HL-60 (cell line): Measurements from ENCODE around the gene ERBB2.

Experiments used
- DNase-seq, 2 experiments: peaks; one replicate each; pipeline ENCODE4 v3.0.0-alpha.2; 2010 to 2020; ENCODE audit warnings: low read depth in 1 of 2, low spot score in 1 of 2
- H3K27ac ChIP-seq: fragments of 250-450 bp; sonication (Bioruptor Pico); replicated peaks from 2 replicates; pipeline ENCODE4 v1.5.1; 2020; ENCODE audit warnings: mild to moderate bottlenecking, moderate library complexity
- H3K27me3 ChIP-seq: fragments of 250-450 bp; sonication (Bioruptor Pico); 2 replicates; pipeline ENCODE4 v1.5.1; 2021; ENCODE audit warnings: mild to moderate bottlenecking, moderate library complexity; ENCODE audit not compliant: insufficient read depth, poor library complexity, severe bottlenecking
- H3K4me3 ChIP-seq: replicated peaks from 2 replicates; pipeline ENCODE4 v1.5.1; 2011; ENCODE audit warnings: mild to moderate bottlenecking, control low read depth, low read length; ENCODE audit not compliant: insufficient read depth
- GABPA ChIP-seq: IDR thresholded peaks from 2 replicates; pipeline ENCODE4 v1.6.1; 2012; ENCODE audit warnings: low read depth
- POLR2AphosphoS5 ChIP-seq: IDR thresholded peaks from 2 replicates; pipeline ENCODE4 v1.6.1; 2012; ENCODE audit warnings: low read depth
- SPI1 ChIP-seq: IDR thresholded peaks from 2 replicates; pipeline ENCODE4 v1.6.1; 2012; ENCODE audit warnings: low read depth, mild to moderate bottlenecking, borderline replicate concordance
- TF ChIP-seq, protein P1 (sequence below): IDR thresholded peaks from 2 replicates; pipeline ENCODE4 v1.6.1; 2012; ENCODE audit warnings: low read depth; ENCODE audit not compliant: insufficient replicate concordance
- TF ChIP-seq, protein P2 (sequence below): IDR thresholded peaks from one replicate; pipeline ENCODE4 v1.5.1; 2011; ENCODE audit warnings: low read length, control low read depth, inconsistent platforms; ENCODE audit not compliant: insufficient read depth

ERBB2 gene

DNA sequence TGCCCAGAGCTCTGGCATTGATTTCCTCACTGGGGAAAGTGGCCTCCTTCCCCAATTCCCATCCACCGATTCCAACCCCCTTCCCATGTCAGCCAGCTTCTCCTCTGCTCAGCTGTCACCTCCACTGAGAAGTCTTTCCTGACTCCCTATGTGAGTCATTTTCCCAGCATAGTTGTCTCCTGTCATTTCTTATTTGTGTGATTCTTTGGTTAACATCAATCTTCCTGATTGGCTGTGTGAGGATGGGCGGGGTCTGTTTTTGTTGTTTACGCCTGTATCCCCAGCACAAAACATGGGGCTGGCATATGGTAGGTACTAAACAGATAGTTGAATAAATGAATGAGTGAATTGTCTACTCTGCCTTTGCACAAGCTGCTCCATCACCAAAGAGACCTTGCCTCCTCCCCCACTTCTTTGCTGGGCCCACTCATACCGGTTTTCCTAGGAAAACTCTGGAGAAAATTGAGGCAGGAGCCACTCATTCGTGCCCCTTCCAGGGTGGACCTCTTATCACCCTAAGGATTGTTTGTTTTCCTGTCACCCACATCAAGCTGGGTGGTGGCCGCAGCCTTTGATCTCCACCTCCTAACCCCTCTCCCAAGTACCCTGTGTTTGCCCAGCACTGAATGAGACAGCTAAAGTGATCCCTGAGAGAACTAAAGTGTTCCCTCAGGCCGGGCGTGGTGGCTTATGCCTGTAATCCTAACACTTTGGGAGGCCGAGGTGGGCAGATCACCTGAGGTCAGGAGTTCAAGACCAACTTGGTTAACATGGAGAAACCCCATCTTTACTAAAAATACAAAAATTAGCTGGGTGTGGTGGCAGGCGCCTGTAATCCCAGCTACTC is 36.7 kb downstream of the ERBB2 start:
- DNase-seq: no peak
- Histone ChIP-seq H3K27ac (no peak overlapping the region), H3K27me3 (peaks cover 49% of the 10 kb centered on the region), H3K4me3 (no peak overlapping the region)
- no peak for TF ChIP-seq POLR2AphosphoS5
- TF ChIP-seq, protein P1, sequence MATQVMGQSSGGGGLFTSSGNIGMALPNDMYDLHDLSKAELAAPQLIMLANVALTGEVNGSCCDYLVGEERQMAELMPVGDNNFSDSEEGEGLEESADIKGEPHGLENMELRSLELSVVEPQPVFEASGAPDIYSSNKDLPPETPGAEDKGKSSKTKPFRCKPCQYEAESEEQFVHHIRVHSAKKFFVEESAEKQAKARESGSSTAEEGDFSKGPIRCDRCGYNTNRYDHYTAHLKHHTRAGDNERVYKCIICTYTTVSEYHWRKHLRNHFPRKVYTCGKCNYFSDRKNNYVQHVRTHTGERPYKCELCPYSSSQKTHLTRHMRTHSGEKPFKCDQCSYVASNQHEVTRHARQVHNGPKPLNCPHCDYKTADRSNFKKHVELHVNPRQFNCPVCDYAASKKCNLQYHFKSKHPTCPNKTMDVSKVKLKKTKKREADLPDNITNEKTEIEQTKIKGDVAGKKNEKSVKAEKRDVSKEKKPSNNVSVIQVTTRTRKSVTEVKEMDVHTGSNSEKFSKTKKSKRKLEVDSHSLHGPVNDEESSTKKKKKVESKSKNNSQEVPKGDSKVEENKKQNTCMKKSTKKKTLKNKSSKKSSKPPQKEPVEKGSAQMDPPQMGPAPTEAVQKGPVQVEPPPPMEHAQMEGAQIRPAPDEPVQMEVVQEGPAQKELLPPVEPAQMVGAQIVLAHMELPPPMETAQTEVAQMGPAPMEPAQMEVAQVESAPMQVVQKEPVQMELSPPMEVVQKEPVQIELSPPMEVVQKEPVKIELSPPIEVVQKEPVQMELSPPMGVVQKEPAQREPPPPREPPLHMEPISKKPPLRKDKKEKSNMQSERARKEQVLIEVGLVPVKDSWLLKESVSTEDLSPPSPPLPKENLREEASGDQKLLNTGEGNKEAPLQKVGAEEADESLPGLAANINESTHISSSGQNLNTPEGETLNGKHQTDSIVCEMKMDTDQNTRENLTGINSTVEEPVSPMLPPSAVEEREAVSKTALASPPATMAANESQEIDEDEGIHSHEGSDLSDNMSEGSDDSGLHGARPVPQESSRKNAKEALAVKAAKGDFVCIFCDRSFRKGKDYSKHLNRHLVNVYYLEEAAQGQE: no peak
- no peak for TF ChIP-seq GABPA
- TF ChIP-seq, protein P2, sequence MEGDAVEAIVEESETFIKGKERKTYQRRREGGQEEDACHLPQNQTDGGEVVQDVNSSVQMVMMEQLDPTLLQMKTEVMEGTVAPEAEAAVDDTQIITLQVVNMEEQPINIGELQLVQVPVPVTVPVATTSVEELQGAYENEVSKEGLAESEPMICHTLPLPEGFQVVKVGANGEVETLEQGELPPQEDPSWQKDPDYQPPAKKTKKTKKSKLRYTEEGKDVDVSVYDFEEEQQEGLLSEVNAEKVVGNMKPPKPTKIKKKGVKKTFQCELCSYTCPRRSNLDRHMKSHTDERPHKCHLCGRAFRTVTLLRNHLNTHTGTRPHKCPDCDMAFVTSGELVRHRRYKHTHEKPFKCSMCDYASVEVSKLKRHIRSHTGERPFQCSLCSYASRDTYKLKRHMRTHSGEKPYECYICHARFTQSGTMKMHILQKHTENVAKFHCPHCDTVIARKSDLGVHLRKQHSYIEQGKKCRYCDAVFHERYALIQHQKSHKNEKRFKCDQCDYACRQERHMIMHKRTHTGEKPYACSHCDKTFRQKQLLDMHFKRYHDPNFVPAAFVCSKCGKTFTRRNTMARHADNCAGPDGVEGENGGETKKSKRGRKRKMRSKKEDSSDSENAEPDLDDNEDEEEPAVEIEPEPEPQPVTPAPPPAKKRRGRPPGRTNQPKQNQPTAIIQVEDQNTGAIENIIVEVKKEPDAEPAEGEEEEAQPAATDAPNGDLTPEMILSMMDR: no peak
- TF ChIP-seq SPI1: no peak

DNA sequence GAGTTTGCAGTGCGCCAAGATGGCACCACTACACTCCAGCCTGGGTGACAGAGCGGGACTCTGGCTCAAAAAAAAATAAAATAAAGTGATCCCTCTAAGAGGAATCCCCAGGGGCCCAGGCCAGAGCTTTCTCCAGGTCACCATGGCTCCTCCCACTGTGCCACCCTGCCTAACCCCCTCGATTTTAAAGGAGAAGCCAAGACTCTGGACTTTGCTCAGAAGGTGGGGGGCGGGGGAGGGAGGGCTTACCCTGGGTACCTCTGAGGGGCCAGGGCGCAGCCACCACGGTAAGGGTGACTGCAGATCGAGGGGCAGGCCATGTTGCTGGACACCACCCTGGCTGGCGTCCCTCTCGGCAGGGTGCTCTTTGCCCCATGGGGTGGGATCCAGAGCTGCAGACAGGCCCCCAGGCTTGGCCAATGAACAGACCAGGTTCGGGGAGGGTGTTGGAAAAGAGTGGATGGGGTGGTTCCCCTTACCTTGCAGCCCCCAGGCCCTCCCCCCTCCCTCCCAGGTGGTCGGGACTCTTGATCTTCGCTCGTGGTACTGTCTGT is 37.4 kb downstream of the ERBB2 start:
- no peak for DNase-seq
- no peak overlapping the region for H3K4me3 ChIP-seq
- H3K27me3 ChIP-seq: peaks cover 51% of the 10 kb centered on the region
- no peak for TF ChIP-seq POLR2AphosphoS5
- TF ChIP-seq, protein P1: no peak
- TF ChIP-seq, protein P2: no peak
- no peak for TF ChIP-seq SPI1
- no peak for TF ChIP-seq GABPA
- no peak overlapping the region for H3K27ac ChIP-seq

DNA sequence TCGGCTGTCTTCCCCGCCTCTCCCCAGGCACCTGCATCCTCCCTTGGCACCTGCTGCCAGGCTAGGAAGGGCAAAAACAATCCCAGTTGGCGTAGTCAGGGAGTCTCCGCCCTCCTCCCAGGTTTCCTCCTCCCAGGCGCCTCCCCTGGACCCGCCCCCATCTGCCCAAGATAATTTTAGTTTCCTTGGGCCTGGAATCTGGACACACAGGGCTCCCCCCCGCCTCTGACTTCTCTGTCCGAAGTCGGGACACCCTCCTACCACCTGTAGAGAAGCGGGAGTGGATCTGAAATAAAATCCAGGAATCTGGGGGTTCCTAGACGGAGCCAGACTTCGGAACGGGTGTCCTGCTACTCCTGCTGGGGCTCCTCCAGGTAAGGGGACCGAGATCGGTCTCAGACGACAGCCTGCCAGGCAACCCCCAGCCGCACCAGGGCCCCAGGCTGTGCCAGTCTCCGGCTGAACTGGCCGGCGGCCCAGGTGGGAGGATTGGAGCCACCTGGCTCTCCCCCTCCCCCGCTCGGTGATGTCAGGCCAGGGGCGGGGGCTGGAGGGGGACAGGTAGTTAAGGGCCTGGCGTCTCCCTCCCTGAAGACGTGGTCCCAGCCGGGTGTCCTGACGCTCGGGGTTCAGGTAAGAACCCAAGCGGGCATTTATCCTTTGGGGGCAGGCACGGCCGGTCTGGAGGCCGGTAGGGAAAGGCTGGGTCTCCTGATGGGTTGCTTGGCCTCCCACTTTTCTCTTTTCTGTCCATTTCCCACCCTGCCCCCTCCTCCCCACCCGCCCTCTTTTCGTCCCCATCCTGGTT is 38.1 kb downstream of the ERBB2 start, which contains the start of gene GRB7:
TSS of gene GRB7 (plus strand) at position 179 of the 808 bp plus-strand sequence. CDS start 4,364 bp downstream, outside the sequence.
- DNase-seq: no peak
- no peak for TF ChIP-seq GABPA
- TF ChIP-seq POLR2AphosphoS5: no peak
- TF ChIP-seq, protein P1: no peak
- no peak for TF ChIP-seq SPI1
- no peak within 1 kb of the TSS for H3K27ac ChIP-seq
- peaks cover 58% of the 10 kb centered on the region for H3K27me3 ChIP-seq
- H3K4me3 ChIP-seq: no peak within 1 kb of the TSS
